ENCODE measurements around the gene MYLK.

DNA sequence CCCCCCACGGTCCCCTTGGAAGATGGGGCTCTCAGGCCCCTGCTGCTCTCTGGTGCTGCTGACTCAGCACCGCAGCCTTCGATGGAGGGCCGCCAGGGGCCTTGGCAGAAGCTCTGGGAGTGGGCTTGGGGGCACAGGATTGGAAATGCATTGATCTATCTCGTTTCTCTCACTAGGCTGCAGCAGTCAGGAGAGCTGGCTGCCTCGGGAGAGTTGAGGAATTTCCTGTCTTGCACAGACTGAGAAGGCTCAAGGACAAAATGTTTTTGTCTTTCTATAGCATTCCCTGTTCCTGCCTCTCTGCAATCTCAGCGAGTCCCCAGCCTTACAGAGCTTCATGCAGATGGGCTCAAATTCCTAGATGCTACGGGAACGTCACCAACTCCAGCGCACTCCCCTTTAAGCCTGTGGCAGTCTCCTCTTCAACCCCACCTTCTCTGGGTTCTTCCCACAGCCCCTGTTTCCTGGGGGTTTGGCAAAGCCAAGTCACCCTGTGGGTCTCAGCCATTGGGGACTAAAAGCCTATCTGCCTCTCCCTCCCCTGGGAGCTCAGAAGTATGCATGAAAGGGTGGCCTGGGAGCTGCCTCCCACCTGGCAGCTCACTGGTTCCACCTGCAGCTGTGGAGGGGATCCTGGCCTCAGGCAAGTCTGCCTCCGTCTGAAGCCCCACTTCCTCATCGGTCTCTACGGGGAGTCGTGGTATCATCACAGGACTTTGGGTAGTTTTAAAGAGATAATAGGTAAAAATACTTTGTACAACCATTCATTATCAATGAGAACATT is 171.9 kb downstream of the MYLK start:
- TF ChIP-seq POLR2AphosphoS5 (IDR thresholded peaks at IDR 0.05; ENCODE audit: low read depth, low read length), result no peak
- TF ChIP-seq, protein P1, sequence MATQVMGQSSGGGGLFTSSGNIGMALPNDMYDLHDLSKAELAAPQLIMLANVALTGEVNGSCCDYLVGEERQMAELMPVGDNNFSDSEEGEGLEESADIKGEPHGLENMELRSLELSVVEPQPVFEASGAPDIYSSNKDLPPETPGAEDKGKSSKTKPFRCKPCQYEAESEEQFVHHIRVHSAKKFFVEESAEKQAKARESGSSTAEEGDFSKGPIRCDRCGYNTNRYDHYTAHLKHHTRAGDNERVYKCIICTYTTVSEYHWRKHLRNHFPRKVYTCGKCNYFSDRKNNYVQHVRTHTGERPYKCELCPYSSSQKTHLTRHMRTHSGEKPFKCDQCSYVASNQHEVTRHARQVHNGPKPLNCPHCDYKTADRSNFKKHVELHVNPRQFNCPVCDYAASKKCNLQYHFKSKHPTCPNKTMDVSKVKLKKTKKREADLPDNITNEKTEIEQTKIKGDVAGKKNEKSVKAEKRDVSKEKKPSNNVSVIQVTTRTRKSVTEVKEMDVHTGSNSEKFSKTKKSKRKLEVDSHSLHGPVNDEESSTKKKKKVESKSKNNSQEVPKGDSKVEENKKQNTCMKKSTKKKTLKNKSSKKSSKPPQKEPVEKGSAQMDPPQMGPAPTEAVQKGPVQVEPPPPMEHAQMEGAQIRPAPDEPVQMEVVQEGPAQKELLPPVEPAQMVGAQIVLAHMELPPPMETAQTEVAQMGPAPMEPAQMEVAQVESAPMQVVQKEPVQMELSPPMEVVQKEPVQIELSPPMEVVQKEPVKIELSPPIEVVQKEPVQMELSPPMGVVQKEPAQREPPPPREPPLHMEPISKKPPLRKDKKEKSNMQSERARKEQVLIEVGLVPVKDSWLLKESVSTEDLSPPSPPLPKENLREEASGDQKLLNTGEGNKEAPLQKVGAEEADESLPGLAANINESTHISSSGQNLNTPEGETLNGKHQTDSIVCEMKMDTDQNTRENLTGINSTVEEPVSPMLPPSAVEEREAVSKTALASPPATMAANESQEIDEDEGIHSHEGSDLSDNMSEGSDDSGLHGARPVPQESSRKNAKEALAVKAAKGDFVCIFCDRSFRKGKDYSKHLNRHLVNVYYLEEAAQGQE (IDR thresholded peaks at IDR 0.05; ENCODE audit: insufficient read depth in 1 of 2, low read depth in 2 of 2, low read length in 2 of 2), result no peak
- no peak for TF ChIP-seq TAF1 (IDR thresholded peaks at IDR 0.05; ENCODE audit: borderline replicate concordance, insufficient read depth, low read length)

Data from PFSK-1 (cell line).